ENCODE results near the gene TRIO. TPM values are rescaled to one million over a fixed set of nuclear protein-coding genes. Genes with fewer than 3 reads are reported as not detected.

TRIO gene
- total RNA-seq, 1 experiment from 2014 or later = 88.8 TPM

- ChIA-PET POLR2A (no interaction called here), CTCF (interaction anchor here (1.7 to 4.2 kb wide), 2 partner anchors 15 to 165 kb away, joined by 4 to 37 read pairs; no protein-coding TSS in a partner anchor)
- DNase-seq (ENCODE audit: low spot score) = no peak
- Mint-ChIP-seq H3K36me3 (no peaks in the 10 kb centered on the region), H3K27me3 (ENCODE audit: low read depth) (no peaks in the 10 kb centered on the region), H3K9me3 (no peaks in the 10 kb centered on the region), H3K4me1 (peaks cover 58% of the 10 kb centered on the region), H3K4me3 (no peak overlapping the region), H3K27ac (peak overlapping the region; percentile 66)
- no peak for TF ChIP-seq TEAD4 (CRISPR knock-in tag; IDR thresholded peaks at IDR 0.05)
- TF ChIP-seq, protein P1, sequence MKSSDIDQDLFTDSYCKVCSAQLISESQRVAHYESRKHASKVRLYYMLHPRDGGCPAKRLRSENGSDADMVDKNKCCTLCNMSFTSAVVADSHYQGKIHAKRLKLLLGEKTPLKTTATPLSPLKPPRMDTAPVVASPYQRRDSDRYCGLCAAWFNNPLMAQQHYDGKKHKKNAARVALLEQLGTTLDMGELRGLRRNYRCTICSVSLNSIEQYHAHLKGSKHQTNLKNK (CRISPR knock-in tag; IDR thresholded peaks at IDR 0.05) = no peak
- TF ChIP-seq, protein P2, sequence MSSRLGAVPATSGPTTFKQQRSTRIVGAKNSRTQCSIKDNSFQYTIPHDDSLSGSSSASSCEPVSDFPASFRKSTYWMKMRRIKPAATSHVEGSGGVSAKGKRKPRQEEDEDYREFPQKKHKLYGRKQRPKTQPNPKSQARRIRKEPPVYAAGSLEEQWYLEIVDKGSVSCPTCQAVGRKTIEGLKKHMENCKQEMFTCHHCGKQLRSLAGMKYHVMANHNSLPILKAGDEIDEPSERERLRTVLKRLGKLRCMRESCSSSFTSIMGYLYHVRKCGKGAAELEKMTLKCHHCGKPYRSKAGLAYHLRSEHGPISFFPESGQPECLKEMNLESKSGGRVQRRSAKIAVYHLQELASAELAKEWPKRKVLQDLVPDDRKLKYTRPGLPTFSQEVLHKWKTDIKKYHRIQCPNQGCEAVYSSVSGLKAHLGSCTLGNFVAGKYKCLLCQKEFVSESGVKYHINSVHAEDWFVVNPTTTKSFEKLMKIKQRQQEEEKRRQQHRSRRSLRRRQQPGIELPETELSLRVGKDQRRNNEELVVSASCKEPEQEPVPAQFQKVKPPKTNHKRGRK (CRISPR knock-in tag; IDR thresholded peaks at IDR 0.05; ENCODE audit: borderline replicate concordance) = no peak
- no peak for TF ChIP-seq PRDM15 (CRISPR knock-in tag; IDR thresholded peaks at IDR 0.05)
- TF ChIP-seq, protein P3, sequence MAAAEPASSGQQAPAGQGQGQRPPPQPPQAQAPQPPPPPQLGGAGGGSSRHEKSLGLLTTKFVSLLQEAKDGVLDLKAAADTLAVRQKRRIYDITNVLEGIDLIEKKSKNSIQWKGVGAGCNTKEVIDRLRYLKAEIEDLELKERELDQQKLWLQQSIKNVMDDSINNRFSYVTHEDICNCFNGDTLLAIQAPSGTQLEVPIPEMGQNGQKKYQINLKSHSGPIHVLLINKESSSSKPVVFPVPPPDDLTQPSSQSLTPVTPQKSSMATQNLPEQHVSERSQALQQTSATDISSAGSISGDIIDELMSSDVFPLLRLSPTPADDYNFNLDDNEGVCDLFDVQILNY (CRISPR knock-in tag; IDR thresholded peaks at IDR 0.05) = no peak
- no peak for TF ChIP-seq JUN (CRISPR knock-in tag; IDR thresholded peaks at IDR 0.05)
- TF ChIP-seq, protein P4, sequence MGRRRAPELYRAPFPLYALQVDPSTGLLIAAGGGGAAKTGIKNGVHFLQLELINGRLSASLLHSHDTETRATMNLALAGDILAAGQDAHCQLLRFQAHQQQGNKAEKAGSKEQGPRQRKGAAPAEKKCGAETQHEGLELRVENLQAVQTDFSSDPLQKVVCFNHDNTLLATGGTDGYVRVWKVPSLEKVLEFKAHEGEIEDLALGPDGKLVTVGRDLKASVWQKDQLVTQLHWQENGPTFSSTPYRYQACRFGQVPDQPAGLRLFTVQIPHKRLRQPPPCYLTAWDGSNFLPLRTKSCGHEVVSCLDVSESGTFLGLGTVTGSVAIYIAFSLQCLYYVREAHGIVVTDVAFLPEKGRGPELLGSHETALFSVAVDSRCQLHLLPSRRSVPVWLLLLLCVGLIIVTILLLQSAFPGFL (CRISPR knock-in tag; IDR thresholded peaks at IDR 0.05; ENCODE audit: borderline replicate concordance) = no peak
- no peak for TF ChIP-seq ZNF396 (CRISPR knock-in tag; IDR thresholded peaks at IDR 0.05; ENCODE audit: borderline replicate concordance)
- no peak for ATAC-seq
Observed at GRCh38 chr5:14273207-14273767, 130.1 kb downstream of the TRIO start.

- ChIA-PET POLR2A (interaction anchor here (0.6 kb wide), 1 partner anchor 212 kb away, joined by 5 read pairs; no protein-coding TSS in a partner anchor), CTCF (interaction anchor here (1.1 kb wide), 1 partner anchor 372 kb away, joined by 3 read pairs; no protein-coding TSS in a partner anchor)
- Mint-ChIP-seq H3K4me1 (peaks cover 33% of the 10 kb centered on the region), H3K4me3 (no peak overlapping the region), H3K9me3 (no peaks in the 10 kb centered on the region), H3K27me3 (ENCODE audit: low read depth) (no peaks in the 10 kb centered on the region), H3K27ac (peak overlapping the region; percentile 11; the same call in 1 of the 2 replicates), H3K36me3 (peaks cover 5% of the 10 kb centered on the region; the same call in 1 of the 2 replicates)
- ATAC-seq (0 out of 2 replicates have a peak, but pooled peaks have one; percentile 41), DNase-seq (ENCODE audit: low spot score) (no peak)
- TF ChIP-seq NR2C2 (CRISPR knock-in tag; IDR thresholded peaks at IDR 0.05) (no peak), ZNF396 (CRISPR knock-in tag; IDR thresholded peaks at IDR 0.05; ENCODE audit: borderline replicate concordance) (no peak), ATF3 (CRISPR knock-in tag; conservative IDR thresholded peaks at IDR 0.05) (no peak), NFATC4 (CRISPR knock-in tag; IDR thresholded peaks at IDR 0.05) (no peak), ZNF671 (CRISPR knock-in tag; IDR thresholded peaks at IDR 0.05) (no peak), SOX15 (CRISPR knock-in tag; IDR thresholded peaks at IDR 0.05) (no peak), FOXK1 (CRISPR knock-in tag; IDR thresholded peaks at IDR 0.05) (no peak), CTCF (IDR thresholded peaks at IDR 0.05) (no peak), OVOL2 (CRISPR knock-in tag; IDR thresholded peaks at IDR 0.05; ENCODE audit: borderline replicate concordance) (no peak)
- TF ChIP-seq, protein P5, sequence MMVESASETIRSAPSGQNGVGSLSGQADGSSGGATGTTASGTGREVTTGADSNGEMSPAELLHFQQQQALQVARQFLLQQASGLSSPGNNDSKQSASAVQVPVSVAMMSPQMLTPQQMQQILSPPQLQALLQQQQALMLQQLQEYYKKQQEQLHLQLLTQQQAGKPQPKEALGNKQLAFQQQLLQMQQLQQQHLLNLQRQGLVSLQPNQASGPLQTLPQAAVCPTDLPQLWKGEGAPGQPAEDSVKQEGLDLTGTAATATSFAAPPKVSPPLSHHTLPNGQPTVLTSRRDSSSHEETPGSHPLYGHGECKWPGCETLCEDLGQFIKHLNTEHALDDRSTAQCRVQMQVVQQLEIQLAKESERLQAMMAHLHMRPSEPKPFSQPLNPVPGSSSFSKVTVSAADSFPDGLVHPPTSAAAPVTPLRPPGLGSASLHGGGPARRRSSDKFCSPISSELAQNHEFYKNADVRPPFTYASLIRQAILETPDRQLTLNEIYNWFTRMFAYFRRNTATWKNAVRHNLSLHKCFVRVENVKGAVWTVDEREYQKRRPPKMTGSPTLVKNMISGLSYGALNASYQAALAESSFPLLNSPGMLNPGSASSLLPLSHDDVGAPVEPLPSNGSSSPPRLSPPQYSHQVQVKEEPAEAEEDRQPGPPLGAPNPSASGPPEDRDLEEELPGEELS (CRISPR knock-in tag; IDR thresholded peaks at IDR 0.05) = no peak
Observed at GRCh38 chr5:14276380-14276779, 133.2 kb downstream of the TRIO start.
